Dermis lymphatic vessel endothelial cell (primary cell): ENCODE data around the gene ANGEL1. TPM values are rescaled to one million over a fixed set of nuclear protein-coding genes. Genes with fewer than 3 reads are reported as not detected.

Experiments used
- total RNA-seq: library from RNA; depleted of rRNA; stranded (reverse); fragments of >200 nt; gene quantifications from 2 replicates; pipeline ENCODE4 v1.2.1, GENCODE V29; 2014

ANGEL1 gene
- total RNA-seq, result 4.9 and 5.7 TPM in 2 replicates

GRCh38 chr14:76812422-76813383, at the start of gene ANGEL1:
ANGEL1 (minus strand) TSS chr14:76812882; CDS start chr14:76812827, 55 bp downstream.

GRCh38 chr14:76826122-76826521, 13.4 kb upstream of the ANGEL1 start, which contains the start of gene LRRC74A:
LRRC74A (plus strand) TSS chr14:76826408; CDS start chr14:76826698, 290 bp downstream.

GRCh38 chr14:76761136-76761959, 51.3 kb downstream of the ANGEL1 start, which contains the start of gene VASH1:
VASH1 (plus strand) TSS chr14:76761468; CDS start chr14:76762822, 1,354 bp downstream.

Other genes with a start within 250 kb of the ANGEL1 start
- gene VASH1, start 51.4 kb downstream of the ANGEL1 start, total RNA-seq, result 3.5 and 8.3 TPM in 2 replicates
- not detected in 2 replicates for gene LRRC74A, start 13.5 kb upstream of the ANGEL1 start, total RNA-seq
- 4.1 and 8.5 TPM in 2 replicates for gene IRF2BPL, start 215.8 kb upstream of the ANGEL1 start, total RNA-seq